HG03135 (cell line): ENCODE results near the gene TRNP1.

ENCODE experiments used
- ATAC-seq: cut with Tn5 transposase; IDR thresholded peaks from one replicate; pipeline ENCODE4 v1.9.1; 2021; ENCODE audit warnings: mild to moderate bottlenecking, moderate library complexity; ENCODE audit not compliant: unreplicated experiment

The TRNP1 gene

DNA sequence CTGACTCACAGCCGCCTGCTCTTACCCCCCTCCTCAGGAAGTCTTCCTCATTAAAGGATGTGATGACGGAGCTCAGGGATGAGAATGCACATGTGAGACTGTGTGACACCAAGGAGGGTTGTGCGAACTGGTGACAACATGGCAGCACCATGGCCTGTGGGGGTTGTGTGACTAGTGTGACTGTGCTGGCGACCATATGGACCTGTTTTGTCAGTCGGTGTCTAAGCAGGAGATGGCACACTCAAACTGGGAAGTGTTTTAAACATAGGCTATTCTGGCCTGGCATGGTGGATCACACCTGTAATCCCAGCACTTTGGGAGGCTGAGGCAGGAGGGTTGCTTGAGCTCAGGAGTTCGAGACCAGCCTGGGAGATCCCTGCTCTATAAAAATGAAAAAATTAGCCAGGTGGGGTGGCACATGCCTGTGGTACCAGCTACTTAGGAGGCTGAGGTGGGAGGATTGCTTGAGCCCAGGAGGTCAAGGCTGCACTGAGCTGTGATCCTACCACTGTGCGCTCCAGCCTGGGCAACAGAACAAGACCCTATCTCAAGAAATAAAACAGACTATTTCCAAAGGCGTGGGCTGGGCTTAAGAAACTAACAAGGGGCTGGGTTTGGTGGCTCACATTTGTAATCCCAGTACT is 7.4 kb downstream of the TRNP1 start:
- no peak for ATAC-seq

DNA sequence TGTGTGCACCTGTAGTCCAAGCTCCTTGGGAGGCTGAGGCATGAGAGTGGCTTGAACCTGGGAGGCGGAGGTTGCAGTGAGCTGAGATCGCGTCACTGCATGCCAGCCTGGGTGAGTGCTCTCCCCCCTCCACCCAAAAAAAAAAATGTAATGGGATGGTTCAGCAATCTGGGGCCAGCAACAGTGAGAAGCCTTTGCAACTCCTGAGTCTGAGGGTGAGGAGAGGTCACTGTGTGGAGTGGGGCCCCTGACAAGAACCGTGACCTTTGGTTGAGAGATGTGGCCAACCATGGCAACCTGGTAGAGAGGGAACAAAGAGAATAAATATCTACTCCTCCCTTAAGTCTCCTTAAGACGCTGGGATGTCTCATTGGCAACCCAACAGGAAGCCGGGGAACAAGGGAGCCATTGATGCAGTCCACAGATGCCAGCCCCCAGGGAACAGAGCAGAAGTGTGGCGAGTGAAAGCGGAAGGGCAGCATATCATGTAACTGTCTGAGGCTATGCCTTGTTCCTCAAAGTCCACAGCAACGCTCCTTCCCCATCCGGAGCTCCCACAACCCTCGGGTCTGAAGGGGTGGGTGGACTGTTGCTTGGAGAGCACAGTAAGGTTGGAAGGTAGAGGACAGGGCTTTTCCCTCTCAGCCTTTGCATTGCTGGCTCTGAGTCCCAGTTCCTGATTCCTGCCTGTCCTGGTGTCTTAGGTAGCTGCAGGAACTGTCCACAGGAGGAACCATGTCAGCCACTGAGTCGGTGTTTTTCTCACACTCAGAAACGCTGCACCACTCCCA is 8.3 kb downstream of the TRNP1 start:
- no peak for ATAC-seq

DNA sequence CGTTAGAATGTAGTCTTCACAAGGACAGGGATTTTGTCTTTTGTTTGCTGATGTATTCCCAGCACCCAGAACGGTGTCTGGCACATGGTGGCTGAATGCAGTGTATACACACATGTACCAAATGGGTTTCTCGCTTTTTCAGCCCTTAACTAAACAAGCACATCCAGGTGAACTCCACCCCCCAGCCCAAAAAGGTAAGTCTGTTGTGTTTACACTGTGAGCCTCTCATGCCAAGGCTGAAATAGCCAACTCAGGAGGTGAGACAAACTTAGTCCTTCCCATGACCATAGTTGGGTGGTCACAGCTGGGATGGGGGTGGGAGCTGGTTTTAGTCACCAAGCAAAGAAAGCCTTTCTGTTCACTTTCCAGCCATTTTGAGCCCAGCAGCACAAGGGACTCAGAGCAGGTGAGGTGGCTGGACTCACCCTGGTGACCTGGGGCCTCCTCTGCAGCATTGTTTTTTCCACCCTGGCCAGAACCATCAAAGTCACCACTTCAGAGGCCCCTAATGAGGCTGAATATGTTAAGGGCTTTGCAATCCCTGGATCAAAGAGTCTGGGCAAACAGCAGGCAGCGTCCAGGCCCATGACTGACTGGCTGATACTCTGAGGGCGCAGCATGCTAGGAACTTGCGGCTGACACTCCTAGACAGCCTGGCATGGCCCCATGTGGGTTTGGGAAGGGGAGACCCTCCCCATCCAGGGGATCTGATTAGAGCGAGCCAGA is 10.4 kb downstream of the TRNP1 start:
- no peak for ATAC-seq

DNA sequence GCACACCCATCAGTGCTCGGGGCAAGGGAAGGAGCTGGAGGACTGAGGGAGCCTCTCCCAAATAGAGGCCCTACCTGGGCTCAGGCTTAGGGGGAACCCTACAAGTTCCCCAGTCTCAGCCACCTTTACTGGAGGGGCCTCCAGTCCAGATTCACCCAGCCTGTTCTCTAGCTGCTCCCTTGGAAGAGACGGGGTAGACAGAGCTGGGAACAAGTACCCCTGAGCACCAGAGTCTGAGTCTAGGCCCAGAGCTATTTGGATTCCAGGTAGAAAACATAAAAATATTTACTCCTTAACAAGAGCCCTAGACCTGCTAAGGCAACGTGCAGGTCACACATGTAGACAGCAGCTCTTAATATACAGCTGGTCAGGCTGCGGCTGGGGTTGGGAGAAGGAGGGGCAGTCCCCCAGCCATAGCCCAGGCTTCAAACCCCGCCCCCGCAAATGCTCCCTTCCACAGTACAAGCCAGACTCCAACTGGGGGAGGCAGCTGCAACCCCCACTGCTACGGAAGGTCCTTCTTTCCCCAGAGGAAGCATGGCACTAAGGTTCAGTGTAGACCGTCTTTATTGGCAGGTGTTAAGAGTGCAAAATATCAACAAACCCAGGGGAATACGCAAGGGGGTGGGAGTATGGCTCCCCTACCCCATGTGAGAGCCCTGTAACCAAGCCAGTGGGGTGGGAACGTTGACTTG is 11.1 kb downstream of the TRNP1 start:
- ATAC-seq: no peak

DNA sequence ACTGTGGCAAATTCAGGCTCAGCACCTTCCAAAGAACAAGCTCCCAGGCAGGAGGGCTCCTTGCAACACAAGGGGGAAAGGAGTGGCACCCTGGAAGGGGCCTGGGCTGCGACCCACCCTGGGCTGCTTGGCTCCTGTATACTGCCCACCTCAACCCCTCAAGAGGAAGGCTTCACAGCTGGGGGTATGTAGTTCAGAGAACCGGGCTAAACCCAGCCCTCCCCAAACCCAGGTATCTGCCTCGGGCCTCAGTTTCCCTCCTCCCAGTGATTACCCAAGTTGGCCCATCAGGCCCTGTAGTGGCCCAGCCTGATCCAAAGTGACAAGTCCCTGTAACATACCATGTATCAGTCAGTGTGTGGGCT is 11.7 kb downstream of the TRNP1 start:
- ATAC-seq: no peak

DNA sequence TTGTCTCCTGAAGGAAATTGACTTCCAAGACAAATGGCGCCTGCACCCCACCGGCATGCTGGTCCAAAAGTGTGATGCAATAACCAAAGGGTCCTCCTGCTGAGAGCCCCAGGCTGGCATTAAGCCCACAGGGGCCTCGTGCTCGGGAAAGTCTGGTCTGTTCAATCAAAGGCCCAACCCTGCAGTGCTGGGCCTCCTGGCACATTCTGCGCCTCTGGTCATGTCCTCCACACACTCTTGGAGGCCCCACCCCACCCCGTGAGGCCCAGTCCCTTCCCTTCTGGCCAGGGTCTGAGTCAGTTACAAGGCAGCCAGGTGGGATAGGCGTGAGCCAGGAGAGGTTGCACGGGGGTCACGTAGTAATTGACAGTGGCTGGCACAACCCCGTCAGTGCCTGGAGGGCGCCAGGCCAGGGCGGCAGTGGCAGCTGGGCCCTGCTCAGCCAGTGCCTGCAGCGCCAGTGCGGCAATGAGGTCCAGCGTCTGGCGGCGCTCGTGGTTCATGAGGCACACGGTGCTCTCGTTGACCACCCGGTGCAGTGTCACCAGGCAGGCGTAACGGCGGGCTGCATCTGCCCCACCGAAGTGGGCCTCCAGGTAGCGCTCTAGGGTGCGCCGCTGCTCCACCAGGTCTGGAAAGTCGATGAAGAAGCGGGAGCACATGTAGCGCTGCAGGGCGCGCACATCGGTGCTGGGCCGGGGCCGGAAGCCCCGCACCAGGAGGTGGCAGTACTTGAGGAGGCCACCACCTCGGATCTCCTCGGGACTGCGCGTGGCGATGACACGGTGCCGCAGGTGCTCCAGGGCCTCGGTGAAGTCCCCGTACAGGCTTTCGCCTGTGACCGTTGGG is 12.4 kb downstream of the TRNP1 start:
- no peak for ATAC-seq

DNA sequence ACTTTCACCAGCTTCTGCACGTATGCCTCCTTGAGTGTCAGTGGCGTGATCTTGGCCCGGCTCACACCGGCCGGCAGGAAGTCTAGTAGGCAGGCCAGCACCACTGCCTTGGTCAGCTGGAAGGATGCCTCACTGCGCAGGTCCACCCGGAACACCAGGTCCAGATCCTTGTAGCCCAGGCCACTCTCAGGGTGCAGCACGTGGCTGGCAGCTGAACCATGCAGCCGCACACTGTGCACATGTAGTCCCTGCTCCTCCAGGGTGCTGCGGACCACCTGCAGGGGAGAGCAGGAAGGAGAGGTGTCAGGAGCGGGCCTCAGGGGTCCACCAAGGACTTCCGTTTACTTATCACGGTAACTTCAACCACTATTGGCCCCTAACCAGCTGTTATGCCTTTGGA is 13.2 kb downstream of the TRNP1 start:
- ATAC-seq: no peak

DNA sequence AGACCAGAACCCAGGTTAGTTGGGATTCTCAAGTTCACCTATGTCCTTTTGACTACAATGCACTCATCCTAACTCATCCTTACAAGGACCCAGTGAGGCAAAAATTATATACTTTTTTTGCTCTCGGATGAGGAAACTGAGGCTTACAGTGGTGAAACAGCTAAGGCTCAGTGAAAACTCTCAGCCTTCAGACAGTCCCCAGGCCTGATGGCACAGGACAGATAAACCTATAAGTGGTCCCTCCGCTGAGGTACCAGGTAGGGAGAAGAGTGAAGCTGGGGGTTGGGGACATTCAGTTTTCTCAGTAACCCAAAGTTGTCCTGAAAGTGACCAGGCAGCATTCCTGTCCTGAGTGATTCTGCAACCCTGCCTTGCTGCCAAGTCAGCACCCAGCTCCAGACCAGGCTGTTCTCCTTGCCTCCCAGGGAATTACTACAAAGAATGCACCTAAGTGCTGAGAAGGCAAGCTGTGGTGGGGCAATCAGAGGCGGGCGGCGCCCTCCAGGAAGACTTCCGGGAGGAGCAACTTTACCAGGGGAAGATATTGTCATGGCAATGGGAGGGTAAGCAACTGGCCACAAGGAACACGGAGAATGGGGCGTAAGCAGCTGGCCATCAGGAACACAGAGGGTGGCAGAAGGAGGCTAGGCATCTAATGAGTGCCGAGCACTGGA is 14.6 kb downstream of the TRNP1 start:
- ATAC-seq: no peak

DNA sequence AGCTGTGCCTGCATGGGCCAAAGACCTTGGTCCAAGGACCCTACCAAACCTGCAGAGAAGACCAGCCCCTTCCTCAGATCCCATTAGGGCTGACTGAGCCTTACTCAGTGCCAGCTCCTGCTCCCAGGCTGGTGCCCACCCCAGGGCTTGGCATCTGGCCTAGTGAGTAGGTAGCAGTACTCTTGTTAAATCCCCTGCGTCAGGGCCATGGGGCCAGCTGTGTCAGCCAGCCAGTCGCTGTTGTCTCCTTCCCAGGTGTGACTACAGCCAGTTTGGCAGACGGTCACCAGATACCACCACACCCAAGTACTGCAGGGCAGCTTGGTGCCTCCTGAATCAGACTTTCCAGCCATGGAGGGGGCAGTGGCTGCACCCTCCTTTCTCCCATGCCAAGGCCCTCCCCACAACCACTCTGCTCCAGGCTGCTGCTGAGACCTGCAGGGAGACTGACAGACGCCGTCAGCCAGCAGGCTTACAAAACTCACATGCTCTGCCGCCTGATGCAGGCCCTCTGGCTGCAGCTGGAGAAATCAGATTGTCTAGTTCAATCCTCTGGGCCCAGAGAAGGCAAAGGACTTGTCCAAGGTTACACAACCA is 16.2 kb downstream of the TRNP1 start:
- no peak for ATAC-seq

DNA sequence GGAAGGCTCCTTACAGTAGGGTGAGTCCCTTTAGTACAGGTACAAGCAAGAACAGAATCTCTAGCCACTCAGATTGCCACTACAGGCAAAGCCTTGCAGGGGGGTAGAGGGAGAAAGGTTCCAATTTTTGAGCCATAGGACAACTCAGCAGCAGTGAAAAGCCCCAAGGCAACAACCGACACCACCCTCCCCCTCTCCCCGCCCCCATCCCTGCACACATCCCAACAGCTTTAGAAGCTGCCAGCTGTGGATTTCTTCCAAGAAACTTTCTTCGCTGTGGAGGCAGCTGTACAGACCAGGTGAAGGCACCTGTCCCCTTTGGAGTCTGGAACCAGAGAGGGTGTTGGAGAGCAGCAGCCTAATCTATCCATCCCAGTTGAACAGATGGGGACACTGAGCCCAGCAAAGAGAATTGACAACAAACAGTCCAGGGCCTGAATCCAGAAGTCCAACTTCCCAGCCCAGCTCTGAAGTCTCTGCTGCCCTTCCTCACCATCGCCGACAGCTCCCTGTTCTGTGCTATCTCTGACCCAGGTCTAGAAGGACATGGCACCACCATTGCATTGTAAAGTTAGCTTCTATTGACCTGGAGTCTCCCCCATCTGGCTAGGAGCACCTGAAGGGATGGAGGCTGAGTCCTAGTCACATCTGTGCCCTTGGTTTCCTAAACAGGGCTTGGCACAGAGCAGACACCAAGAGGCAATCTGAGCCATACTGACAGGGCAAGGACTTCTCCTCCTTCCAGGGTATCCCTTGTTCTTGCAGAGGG is 16.9 kb downstream of the TRNP1 start:
- ATAC-seq: no peak

DNA sequence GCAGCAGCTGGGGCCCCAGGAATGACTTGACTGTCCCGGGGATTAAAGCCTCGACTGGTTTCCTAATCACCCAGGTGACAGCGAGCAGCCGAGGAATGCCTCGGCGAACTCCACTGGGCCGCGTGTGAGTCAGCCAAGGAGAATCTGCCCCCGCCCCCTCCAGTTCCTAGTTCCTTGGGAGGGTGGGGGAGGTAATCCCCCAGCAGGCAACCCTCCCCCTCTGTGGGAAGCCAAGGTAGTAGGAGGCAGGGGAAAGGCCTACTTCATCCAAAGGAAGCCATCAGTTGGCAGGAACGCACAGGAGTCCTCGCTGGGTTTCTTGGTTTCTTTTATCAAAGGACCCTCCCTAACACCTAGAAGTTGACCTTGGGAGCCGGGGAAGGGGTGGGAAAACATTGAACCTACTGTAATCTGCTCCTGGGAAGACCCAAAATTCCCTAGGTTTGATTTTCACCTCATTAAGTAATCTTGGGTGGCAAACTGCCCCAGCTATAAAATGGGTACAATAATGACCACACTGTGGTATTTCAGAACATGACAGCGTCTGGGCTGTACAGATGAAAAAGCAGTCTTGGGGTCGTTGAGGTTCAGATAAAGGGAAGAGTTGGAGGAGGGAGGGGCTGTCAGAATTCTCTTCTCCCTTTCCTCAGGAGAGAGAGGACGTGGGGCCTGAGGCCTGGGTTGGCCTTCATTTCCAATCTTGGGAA is 17.7 kb downstream of the TRNP1 start:
- no peak for ATAC-seq

DNA sequence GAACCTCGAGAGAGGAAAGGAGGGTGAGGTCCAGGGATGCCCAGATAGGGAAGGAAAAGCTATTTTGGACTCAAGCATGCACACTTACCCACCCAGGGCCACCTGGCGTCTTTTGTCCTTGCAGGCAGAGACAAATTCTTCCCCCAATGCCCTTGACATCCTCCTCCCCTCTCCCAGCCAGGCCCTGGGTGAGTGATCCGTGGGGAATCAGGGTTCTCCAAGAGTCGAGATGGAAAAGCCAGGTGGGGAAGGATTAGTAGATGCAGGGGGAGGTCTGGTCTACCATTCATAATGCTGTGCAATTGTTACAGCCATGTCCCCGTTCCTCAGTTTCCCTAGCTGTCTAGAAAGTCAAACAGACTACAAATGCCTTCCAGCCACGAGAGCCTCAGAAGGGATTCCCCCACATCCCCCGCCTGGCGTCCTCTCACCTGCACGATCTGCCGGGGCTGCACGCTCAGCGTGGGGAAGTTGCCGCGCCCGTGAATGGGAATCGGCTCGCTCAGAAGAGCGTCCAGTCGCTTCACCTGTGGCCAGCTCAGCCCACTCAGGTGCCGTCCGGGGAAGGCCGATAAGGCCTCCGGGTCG is 18.6 kb downstream of the TRNP1 start:
- ATAC-seq: no peak

DNA sequence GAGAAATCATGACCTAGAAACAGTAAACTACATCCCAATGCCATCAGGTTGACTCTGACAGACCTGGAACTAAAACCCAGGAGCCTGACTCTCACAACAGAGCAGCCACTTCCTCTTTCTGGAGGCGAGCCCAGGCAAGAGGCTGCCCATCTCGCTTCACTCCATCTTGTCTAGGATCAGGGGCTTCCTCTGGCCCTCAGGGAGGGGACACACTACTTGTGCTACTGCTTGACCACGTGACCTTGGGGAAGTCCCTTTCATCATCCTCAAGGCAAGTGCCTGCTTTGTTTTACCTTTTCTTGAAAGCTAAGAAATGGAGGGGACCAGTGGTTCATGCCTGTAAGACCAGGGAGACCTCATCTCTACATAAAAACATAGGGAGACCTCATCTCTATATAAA is 21.8 kb downstream of the TRNP1 start:
- no peak for ATAC-seq

DNA sequence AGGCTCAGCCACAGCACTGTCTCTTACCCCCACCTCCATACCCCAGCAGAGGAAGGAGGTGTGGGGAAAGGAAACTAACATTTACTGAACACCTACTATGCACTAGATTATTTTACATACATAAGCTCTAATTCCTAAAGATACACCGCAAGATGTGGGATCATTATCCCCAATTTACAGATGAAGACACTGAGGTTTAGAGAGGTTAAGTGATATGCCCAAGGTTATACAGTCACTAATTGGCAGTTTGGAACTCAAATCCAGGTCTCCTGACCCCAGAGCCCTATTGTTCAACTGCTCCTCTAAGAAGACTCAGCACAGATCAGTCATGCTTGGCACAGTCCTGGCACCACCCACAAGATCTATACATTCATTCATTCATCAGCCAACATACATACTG is 22.9 kb downstream of the TRNP1 start:
- no peak for ATAC-seq

DNA sequence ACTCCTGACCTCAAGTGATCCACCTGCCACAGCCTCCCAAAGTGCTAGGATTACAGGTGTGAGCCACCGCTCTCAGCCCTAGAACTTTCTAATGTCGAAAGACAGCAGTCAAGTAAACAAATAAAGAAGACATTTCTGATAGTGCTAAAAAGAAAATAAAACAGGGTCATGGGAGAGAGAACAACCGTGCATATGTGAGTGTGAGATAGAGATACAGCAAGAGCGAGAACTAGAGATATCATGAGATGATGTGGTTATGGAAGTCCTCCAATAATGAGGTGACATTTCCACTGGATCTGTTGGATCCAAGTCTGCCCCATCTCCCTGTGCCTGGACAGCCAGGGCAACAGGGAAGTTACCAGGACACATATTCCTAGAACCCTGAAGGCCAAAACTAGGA is 23.7 kb downstream of the TRNP1 start:
- ATAC-seq: no peak

DNA sequence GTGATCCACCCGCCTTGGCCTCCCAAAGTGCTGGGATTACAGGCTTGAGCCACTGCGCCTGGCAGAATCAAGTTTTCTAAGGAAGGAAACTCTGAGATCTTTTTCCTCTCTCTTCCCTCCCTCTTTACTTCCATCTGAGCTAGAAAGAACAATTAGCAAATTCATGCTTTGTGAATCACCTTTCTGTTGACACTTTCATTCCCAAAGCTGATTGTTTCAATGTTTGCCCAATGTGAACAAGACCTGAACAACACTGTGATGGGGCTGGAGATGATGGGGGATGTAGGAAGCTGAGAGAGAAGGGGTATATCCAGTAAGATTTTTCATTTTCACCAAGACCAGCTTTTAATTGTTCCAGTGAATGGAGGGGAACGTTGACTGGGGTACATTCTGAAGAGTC is 24.8 kb downstream of the TRNP1 start:
- ATAC-seq: no peak

DNA sequence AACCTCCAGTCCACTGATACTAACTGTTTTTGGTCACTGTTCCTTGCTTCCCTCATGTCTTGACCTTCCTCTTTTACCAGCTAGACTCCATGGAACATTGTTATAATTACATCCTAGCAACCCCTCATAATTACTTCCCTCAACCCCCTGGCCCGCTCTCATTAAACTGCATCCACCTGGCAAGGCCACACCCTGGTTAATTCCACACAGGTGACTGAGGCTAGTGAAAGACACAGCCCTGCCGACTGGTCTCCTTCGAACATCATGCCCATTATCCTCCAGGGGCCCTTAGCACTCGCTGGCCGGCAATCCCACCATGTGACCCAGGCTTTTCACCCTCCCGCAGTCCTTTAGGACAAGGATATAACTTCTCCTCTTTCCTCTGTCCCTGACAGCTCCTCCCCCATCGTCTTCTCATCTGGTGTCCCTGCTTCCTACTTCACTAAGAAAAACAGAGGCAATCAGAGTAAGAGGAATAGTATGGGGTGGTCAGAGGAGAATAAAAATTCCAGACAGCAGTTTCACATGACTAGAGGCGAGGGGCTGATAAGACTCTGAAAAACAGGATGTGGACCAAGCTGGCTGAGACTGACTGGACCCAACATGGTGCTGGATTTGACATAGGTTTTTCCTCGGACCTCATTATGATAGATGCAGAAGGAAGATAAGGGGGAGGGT is 28.0 kb downstream of the TRNP1 start:
- ATAC-seq: no peak
